K562 (cell line): ENCODE data around the gene APOBEC3F. TPM values are rescaled to one million over a fixed set of nuclear protein-coding genes. Genes with fewer than 3 reads are reported as not detected.

Source experiments
- ATAC-seq: fragments of 200-7000 bp; cut with Tn5 transposase; 3 replicates; pipeline ENCODE4 v1.9.1; 2020; ENCODE audit warnings: moderate library complexity
- BruUV-seq: library from RNA; stranded (reverse); fragments of 400-500 nt; replicated peaks from 2 replicates; lab custom pipeline; 2021; lab: Mats Ljungman, UMichigan
- CTCF ChIA-PET: fragments of 300-600 bp; formaldehyde crosslinking; extraction: SDS; loops from one replicate; lab custom pipeline; 2021; ENCODE audit warnings: low intra/inter-chr PET ratio; lab: Yijun Ruan, JAX
- POLR2A ChIA-PET: fragments of 300-600, 350-650 bp; sonication (Branson Sonifier 250); formaldehyde crosslinking; extraction: SDS; loops from one replicate; lab custom pipeline; 2021; ENCODE audit warnings: antibody characterized with exemption, inconsistent platforms; lab: Yijun Ruan, JAX
- DNase-seq, 4 experiments: peaks; one replicate each; pipeline versions ENCODE4 v3.0.0 to v3.0.0-alpha.2; 2011 to 2018; ENCODE audit warnings: low spot score in 3 of 4, mixed read lengths in 3 of 4; ENCODE audit errors: extremely low read depth in 1 of 4
- FAIRE-seq: peaks from 2 replicates; lab custom pipeline; 2011; peaks lifted over from hg19 to GRCh38; lab: Jason Lieb, UNC
- H2AFZ ChIP-seq: 2 replicates; pipeline ENCODE4 v1.6.0; 2011; ENCODE audit warnings: low read depth, low read length, control low read depth, inconsistent platforms
- H3K27ac ChIP-seq: fragments of 200-600 bp; 3 replicates; pipeline ENCODE4 v1.8.0; 2011; ENCODE audit warnings: low read depth, mild to moderate bottlenecking, control low read depth, inconsistent platforms, low read length, moderate library complexity, mixed read lengths; ENCODE audit errors: extremely low read depth
- H3K27me3 ChIP-seq, 2 experiments: fragments of 300-600 bp in 1 of 2; 2 replicates in 1 of 2; 3 replicates in 1 of 2; pipeline versions ENCODE4 v1.6.0 to v1.8.0; 2011; ENCODE audit warnings: inconsistent platforms in 2 of 2, low read length in 2 of 2, mild to moderate bottlenecking in 1 of 2, mixed read lengths in 1 of 2, moderate library complexity in 1 of 2; ENCODE audit not compliant: control insufficient read depth in 2 of 2, insufficient read depth in 2 of 2
- H3K36me3 ChIP-seq: fragments of 300-600 bp; 3 replicates; pipeline ENCODE4 v1.8.0; 2011; ENCODE audit warnings: mild to moderate bottlenecking, low read length, inconsistent platforms; ENCODE audit not compliant: control insufficient read depth, insufficient read depth
- H3K4me1 ChIP-seq, 2 experiments: fragments of 200-600 bp in 1 of 2; replicated peaks in 1 of 2; 2 replicates in 1 of 2; 3 replicates in 1 of 2; pipeline versions ENCODE4 v1.5.1 to v1.8.0; 2011; ENCODE audit warnings: inconsistent platforms in 2 of 2, low read length in 2 of 2, mild to moderate bottlenecking in 1 of 2, mixed read lengths in 1 of 2, moderate library complexity in 1 of 2; ENCODE audit not compliant: control insufficient read depth in 2 of 2, insufficient read depth in 2 of 2
- H3K4me2 ChIP-seq: 2 replicates; pipeline ENCODE4 v1.6.1; 2011; ENCODE audit warnings: low read length, control low read depth, inconsistent platforms, mixed read lengths; ENCODE audit not compliant: insufficient read depth
- H3K4me3 ChIP-seq: fragments of 200-600 bp; sonication (generic), shearing (Covaris generic); 2 replicates; pipeline ENCODE4 v1.5.1; 2016; ENCODE audit warnings: control low read depth, inconsistent platforms
- H3K79me2 ChIP-seq: fragments of 200-600 bp; 3 replicates; pipeline ENCODE4 v1.8.0; 2011; ENCODE audit warnings: low read length, inconsistent platforms; ENCODE audit not compliant: control insufficient read depth, insufficient read depth
- H3K9ac ChIP-seq, 2 experiments: 2 replicates each; pipeline versions ENCODE4 v1.6.0 to v1.6.1; 2011; ENCODE audit warnings: low read depth in 2 of 2, low read length in 2 of 2, control low read depth in 1 of 2, inconsistent platforms in 1 of 2, mild to moderate bottlenecking in 1 of 2, mixed read lengths in 1 of 2; ENCODE audit not compliant: insufficient read depth in 1 of 2
- H3K9me1 ChIP-seq: one replicate; pipeline ENCODE4 v1.6.0; 2011; ENCODE audit warnings: inconsistent platforms, mild to moderate bottlenecking, low read length, moderate library complexity; ENCODE audit not compliant: control insufficient read depth, insufficient read depth
- H3K9me3 ChIP-seq: replicated peaks from 2 replicates; pipeline ENCODE4 v1.5.1; 2011; ENCODE audit warnings: low read depth, low read length, inconsistent platforms; ENCODE audit not compliant: control insufficient read depth, insufficient read depth
- H4K20me1 ChIP-seq: replicated peaks from 2 replicates; pipeline ENCODE4 v1.6.1; 2011; ENCODE audit warnings: low read length, inconsistent platforms, mixed read lengths; ENCODE audit not compliant: control insufficient read depth, insufficient read depth
- CCAR2 ChIP-seq: fragments of 200-400 bp; formaldehyde crosslinking; IDR thresholded peaks from 2 replicates; pipeline ENCODE4 v1.6.1; 2017; ENCODE audit warnings: mild to moderate bottlenecking, low read depth, low read length
- ELF1 ChIP-seq: fragments of 200-800 bp; sonication (Bioruptor generic); IDR thresholded peaks from 2 replicates; pipeline ENCODE4 v1.6.1; 2016; ENCODE audit warnings: missing genetic modification characterization, missing compliant biosample characterization
- RAD21 ChIP-seq, 2 experiments: fragments of 250-450 bp in 1 of 2; fragments of 450-650 bp in 1 of 2; sonication (Bioruptor Pico) in 1 of 2; formaldehyde crosslinking in 1 of 2; IDR thresholded peaks in 1 of 2; conservative IDR thresholded peaks in 1 of 2; 2 replicates each; pipeline versions ENCODE4 v1.4.0 to v1.8.0; 2020 to 2022; ENCODE audit warnings: mild to moderate bottlenecking in 2 of 2, moderate library complexity in 1 of 2
- SAFB ChIP-seq: fragments of 200-400 bp; formaldehyde crosslinking; IDR thresholded peaks from 2 replicates; pipeline ENCODE4 v1.6.1; 2017; ENCODE audit warnings: low read depth, low read length, borderline replicate concordance
- TEAD2 ChIP-seq: fragments of 450-650 bp; IDR thresholded peaks from 2 replicates; pipeline ENCODE4 v1.6.1; 2016; ENCODE audit warnings: missing genetic modification characterization, control low read depth, missing compliant biosample characterization
- TRIM24 ChIP-seq, 2 experiments: fragments of 450-650 bp; IDR thresholded peaks; 2 replicates each; pipeline ENCODE4 v1.6.1; 2016
- ZBTB8A ChIP-seq: fragments of 450-650 bp; IDR thresholded peaks from 2 replicates; pipeline ENCODE4 v1.6.1; 2018; ENCODE audit warnings: mild to moderate bottlenecking, moderate library complexity; ENCODE audit not compliant: partially characterized antibody
- WGBS: fragments of 100-300 bp; shearing (Covaris generic); methylation state at CpG from one replicate; pipeline ENCODE4 v1.1.6; 2016; ENCODE audit warnings: low coverage, mixed read lengths; ENCODE audit not compliant: insufficient coverage; ENCODE audit errors: missing lambda C conversion rate; 5-methylcytosine and 5-hydroxymethylcytosine counted together
- in situ Hi-C: fragments of 300-500 bp; cut with MboI; formaldehyde crosslinking; loops from 4 replicates; pipeline ENCODE4 v1.15.0; 2018; ENCODE audit warnings: inconsistent platforms, mixed read lengths
- intact Hi-C: fragments of 100-400 bp; cut with micrococcal nuclease; formaldehyde crosslinking; loops from 2 replicates; pipeline ENCODE4 v1.14.2; 2022
- polyA plus RNA-seq, 8 experiments: library from polyadenylated mRNA; depleted of rRNA in 4 of 8; stranded (reverse) in 5 of 8; unstranded in 3 of 8; fragments of >200 nt; fragmentation: Nextera tagmentation in 2 of 8; fragmentation: Illumina TruSeq in 1 of 8; extraction: Ambion mirVana in 2 of 8; extraction: Trizol in 1 of 8; gene quantifications; 2 replicates each; pipeline versions ENCODE4 v1.2.1 to v1.2.3, GENCODE V29; 2011 to 2014; ENCODE audit warnings: inconsistent platforms in 1 of 8, missing spikeins in 1 of 8
- total RNA-seq, 7 experiments: library from RNA; depleted of rRNA in 6 of 7; stranded (reverse); fragments of >200 nt in 6 of 7; fragmentation: Illumina TruSeq in 2 of 7; extraction: Trizol in 2 of 7; gene quantifications; 2 replicates each; pipeline versions ENCODE4 v1.2.1 to v1.2.3, GENCODE V29; 2011 to 2021; ENCODE audit warnings: low replicate concordance in 1 of 7
- TF ChIP-seq, protein P1 (sequence below): fragments of 250-450 bp; sonication (Bioruptor Pico); IDR thresholded peaks from 2 replicates; pipeline ENCODE4 v1.5.0; 2021

APOBEC3F gene
- total and polyA plus RNA-seq, 9 of the 15 experiments (the other 6 are each of a cell fraction or from before 2014, with no cell fraction given) = 1.1 to 3.3 (median 1.9) TPM

DNA sequence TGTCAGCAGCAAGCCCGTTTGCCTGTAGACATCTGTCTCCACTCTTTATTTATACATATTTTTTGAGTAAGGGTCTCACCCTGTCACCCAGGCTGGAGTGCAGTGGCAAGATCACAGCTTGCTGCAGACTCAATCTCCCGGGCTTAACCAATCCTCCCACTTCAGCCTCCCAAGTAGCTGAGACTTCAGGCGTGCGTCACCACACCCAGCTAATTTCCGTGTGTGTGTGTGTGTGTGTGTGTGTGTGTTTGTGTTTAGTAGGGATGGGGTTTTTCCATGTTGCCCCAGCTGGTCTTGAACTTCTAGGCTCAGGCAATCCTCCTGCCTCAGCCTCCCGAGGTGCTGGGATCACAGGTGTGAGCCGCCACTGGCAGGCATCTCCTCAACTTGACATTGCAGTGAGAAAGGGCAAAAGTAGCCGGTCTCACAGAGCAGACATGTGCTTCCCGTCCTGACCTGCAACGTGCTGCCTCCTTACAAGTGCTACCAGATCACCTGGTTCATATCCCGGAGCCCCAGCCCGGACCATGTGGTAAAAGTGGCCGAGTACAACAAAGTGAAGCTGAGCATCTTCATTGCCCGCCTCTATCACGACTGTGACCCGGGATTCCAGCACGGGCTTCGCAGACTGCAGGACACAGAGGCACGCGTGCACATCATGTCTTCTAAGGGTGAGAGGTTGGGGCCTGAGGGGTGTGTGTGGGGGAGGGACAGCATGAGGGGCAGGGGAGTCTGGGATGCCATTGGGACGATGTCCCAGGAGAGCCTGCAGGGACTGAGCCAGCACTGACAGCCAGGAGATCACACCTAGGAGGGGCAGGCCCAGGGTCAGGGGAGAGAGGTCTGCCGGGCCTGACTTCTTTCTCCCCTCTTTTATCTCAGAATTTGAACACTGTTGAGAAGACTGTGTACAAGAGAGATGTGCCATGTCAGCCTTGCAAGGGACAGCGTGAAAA, 50.7 kb downstream of the APOBEC3F start:
- Histone ChIP-seq H3K36me3 (no peaks in the 10 kb centered on the region), H2AFZ (no peak overlapping the region), H3K9me3 (no peaks in the 10 kb centered on the region), H3K27ac (no peak overlapping the region), H3K4me2 (no peak overlapping the region), H3K9me1 (no peaks in the 10 kb centered on the region), H3K4me3 (no peak overlapping the region), H3K9ac (no peak overlapping the region; a peak in 1 of 4 replicates), H4K20me1 (no peaks in the 10 kb centered on the region), H3K27me3 (no peaks in the 10 kb centered on the region), H3K4me1 (peaks cover 2 to 25% of the 10 kb centered on the region in 2 experiments; a peak in 4 of 5 replicates)
- DNase-seq = no peak
- POLR2A ChIA-PET = no interaction called here
- in situ Hi-C loops (no loop called here), intact Hi-C loops (no loop called here)
- no peak for ATAC-seq
- 66% methylated on average over 17 of the region's 23 CpGs for whole genome bisulfite sequencing
- no peak for FAIRE-seq
- BruUV-seq = no TSS peak
- TF ChIP-seq, protein P1, sequence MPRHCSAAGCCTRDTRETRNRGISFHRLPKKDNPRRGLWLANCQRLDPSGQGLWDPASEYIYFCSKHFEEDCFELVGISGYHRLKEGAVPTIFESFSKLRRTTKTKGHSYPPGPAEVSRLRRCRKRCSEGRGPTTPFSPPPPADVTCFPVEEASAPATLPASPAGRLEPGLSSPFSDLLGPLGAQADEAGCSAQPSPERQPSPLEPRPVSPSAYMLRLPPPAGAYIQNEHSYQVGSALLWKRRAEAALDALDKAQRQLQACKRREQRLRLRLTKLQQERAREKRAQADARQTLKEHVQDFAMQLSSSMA (CRISPR knock-in tag) = no peak
- TF ChIP-seq ELF1 = no peak
- no peak for TF ChIP-seq TEAD2 (tag)
- TF ChIP-seq SAFB = no peak
- TF ChIP-seq RAD21 (CRISPR knock-in tag; conservative IDR thresholded peaks at IDR 0.05 in 1 of 2, IDR thresholded peaks at IDR 0.05 in 1 of 2) = no peak
- TF ChIP-seq ZBTB8A = no peak
- TF ChIP-seq TRIM24 (IDR thresholded peaks at IDR 0.05) = no peak
- TF ChIP-seq CCAR2 = no peak
- TF ChIP-seq, all 486 proteins: peak for 0
- CTCF ChIA-PET = no interaction called here
- H3K79me2 ChIP-seq = no peaks in the 10 kb centered on the region
